Measurements from ENCODE around the gene MACROD2.

MACROD2 gene

GRCh38 chr20:14937846-14938245, 942.5 kb downstream of the MACROD2 start:
- DNase-seq (ENCODE audit: extremely low spot score), result no peak
- TF ChIP-seq CTCF (IDR thresholded peaks at IDR 0.05; ENCODE audit: control extremely low read depth, extremely low read depth, low read depth, missing control alignments), result no peak
- POLR2A ChIA-PET, result no interaction called here
- CTCF ChIA-PET, result no interaction called here

DNA sequence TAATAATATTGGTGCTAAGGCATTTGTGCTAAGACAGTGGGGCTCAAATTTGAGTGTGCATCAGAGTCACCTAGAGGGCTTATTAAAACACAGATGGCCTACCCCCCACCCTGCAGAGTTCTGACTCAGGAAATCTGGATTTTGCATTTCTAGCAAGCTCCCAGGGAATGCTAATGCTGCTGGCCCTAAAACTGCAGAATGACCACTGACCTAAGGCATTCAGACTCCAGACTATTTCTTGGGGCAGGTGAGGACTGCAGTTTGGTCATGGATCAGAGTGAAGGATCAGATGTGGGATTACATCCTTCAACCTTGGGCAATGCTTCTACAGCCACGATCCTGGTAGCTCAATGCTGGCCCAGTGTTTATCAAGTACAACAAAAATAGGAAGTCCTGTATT, 952.2 kb downstream of the MACROD2 start:
- CTCF ChIA-PET, result interaction anchor here (0.7 to 1.3 kb wide), 2 partner anchors 38 to 57 kb away, joined by 3 read pairs; no protein-coding TSS in a partner anchor
- POLR2A ChIA-PET, result no interaction called here
- DNase-seq (ENCODE audit: extremely low spot score), result no peak
- no peak for TF ChIP-seq CTCF (IDR thresholded peaks at IDR 0.05; ENCODE audit: control extremely low read depth, extremely low read depth, low read depth, missing control alignments)

DNA sequence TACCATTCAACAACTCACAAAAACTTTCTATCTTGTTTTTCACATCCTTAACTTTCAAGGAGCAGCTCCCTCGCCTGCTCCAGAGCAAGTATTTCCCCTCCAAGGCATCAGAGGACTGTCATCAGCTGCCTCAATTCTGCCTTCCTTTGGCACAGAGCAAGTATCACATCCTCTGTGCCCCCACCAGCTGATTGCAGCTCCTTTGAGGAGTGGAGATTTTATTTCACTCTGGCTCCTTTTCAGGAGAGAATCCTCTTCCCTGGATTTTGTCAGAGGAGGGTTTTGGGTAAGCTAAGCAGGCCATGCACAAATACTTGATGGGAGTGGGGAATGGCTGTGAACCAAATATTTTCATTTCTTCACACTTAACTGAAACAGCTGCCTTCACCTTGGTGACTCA, 952.6 kb downstream of the MACROD2 start:
- TF ChIP-seq CTCF (IDR thresholded peaks at IDR 0.05; ENCODE audit: control extremely low read depth, extremely low read depth, low read depth, missing control alignments), result no peak
- ChIA-PET CTCF (interaction anchor here (0.7 to 1.3 kb wide), 2 partner anchors 39 to 57 kb away, joined by 3 read pairs; no protein-coding TSS in a partner anchor), POLR2A (no interaction called here)
- no peak for DNase-seq (ENCODE audit: extremely low spot score)

DNA sequence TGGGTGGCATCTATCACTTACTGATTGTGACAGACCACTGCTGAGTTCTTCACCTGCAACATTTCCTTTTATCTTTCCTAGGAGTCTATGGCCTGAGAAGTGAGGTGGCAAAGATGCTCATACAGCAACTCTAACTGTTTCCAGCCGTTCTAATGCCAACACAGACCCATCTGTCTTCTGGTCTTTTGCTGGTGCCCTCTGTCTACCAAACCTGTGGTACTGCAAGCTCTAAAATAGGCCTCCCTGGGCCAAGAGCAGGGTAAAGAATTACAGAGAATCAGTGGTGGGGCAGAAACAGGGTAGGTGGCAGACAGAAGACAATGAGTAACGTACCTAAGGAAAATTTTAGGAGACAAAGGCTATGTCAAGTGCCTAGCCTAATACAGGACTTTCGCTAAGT, 953.1 kb downstream of the MACROD2 start:
- no peak for TF ChIP-seq CTCF (IDR thresholded peaks at IDR 0.05; ENCODE audit: control extremely low read depth, extremely low read depth, low read depth, missing control alignments)
- POLR2A ChIA-PET, result no interaction called here
- no peak for DNase-seq (ENCODE audit: extremely low spot score)
- CTCF ChIA-PET, result interaction anchor here (1.3 kb wide), 1 partner anchor 39 kb away, joined by 3 read pairs; no protein-coding TSS in a partner anchor

- ChIA-PET CTCF (interaction anchor here (1.0 to 1.4 kb wide), 4 partner anchors 8 to 613 kb away, joined by 3 read pairs; partner anchors contain the start of gene FLRT3), POLR2A (no interaction called here)
- no peak for DNase-seq (ENCODE audit: extremely low spot score)
- TF ChIP-seq CTCF (IDR thresholded peaks at IDR 0.05; ENCODE audit: control extremely low read depth, extremely low read depth, low read depth, missing control alignments), result no peak
These were observed 955.3 kb downstream of the MACROD2 start for GRCh38 chr20:14950633-14951032.

GRCh38 chr20:14951105-14951504, 955.8 kb downstream of the MACROD2 start:
- DNase-seq (ENCODE audit: extremely low spot score), result no peak
- ChIA-PET POLR2A (no interaction called here), CTCF (interaction anchor here (0.8 to 1.2 kb wide), 3 partner anchors 10 to 614 kb away, joined by 3 read pairs; partner anchors contain the start of gene FLRT3)
- TF ChIP-seq CTCF (IDR thresholded peaks at IDR 0.05; ENCODE audit: control extremely low read depth, extremely low read depth, low read depth, missing control alignments), result no peak
